Measurements from ENCODE around the gene SH3BGRL2.

Gene SH3BGRL2

GRCh38 chr6:79699606-79700005 is 68.5 kb downstream of the SH3BGRL2 start:
- no peak for DNase-seq (ENCODE audit: low spot score)

GRCh38 chr6:79702691-79703090 is 71.6 kb downstream of the SH3BGRL2 start:
- DNase-seq (ENCODE audit: low spot score), result no peak

- no peak for DNase-seq (ENCODE audit: low spot score)
These were observed 73.1 kb downstream of the SH3BGRL2 start for GRCh38 chr6:79704200-79704599.

GRCh38 chr6:79705456-79705995 is 74.4 kb downstream of the SH3BGRL2 start:
- DNase-seq (ENCODE audit: low spot score), result no peak

GRCh38 chr6:79706527-79706926 is 75.4 kb downstream of the SH3BGRL2 start:
- DNase-seq (ENCODE audit: low spot score), result no peak

- DNase-seq (ENCODE audit: low spot score), result no peak
These were observed 76.5 kb downstream of the SH3BGRL2 start for GRCh38 chr6:79707621-79708020.

GRCh38 chr6:79708095-79708791 is 77.1 kb downstream of the SH3BGRL2 start:
- DNase-seq (ENCODE audit: low spot score), result no peak

- no peak for DNase-seq (ENCODE audit: low spot score)
These were observed 79.0 kb downstream of the SH3BGRL2 start for GRCh38 chr6:79710127-79710526.

GRCh38 chr6:79711167-79711566 is 80.0 kb downstream of the SH3BGRL2 start:
- no peak for DNase-seq (ENCODE audit: low spot score)

- DNase-seq (ENCODE audit: low spot score), result no peak
These were observed 81.0 kb downstream of the SH3BGRL2 start for GRCh38 chr6:79712144-79712543.

GRCh38 chr6:79712616-79713135 is 81.5 kb downstream of the SH3BGRL2 start:
- DNase-seq (ENCODE audit: low spot score), result no peak

GRCh38 chr6:79713701-79714322 is 82.7 kb downstream of the SH3BGRL2 start:
- peak; percentile 34 for DNase-seq (ENCODE audit: low spot score)

- DNase-seq (ENCODE audit: low spot score), result no peak
These were observed 86.9 kb downstream of the SH3BGRL2 start for GRCh38 chr6:79717989-79718388.

GRCh38 chr6:79718509-79719247 is 87.5 kb downstream of the SH3BGRL2 start:
- no peak for DNase-seq (ENCODE audit: low spot score)

- DNase-seq (ENCODE audit: low spot score), result no peak
These were observed 88.3 kb downstream of the SH3BGRL2 start for GRCh38 chr6:79719248-79719960.

GRCh38 chr6:79724816-79725215 is 93.7 kb downstream of the SH3BGRL2 start:
- DNase-seq (ENCODE audit: low spot score), result no peak

GRCh38 chr6:79731471-79731870 is 100.3 kb downstream of the SH3BGRL2 start:
- no peak for DNase-seq (ENCODE audit: low spot score)

- no peak for DNase-seq (ENCODE audit: low spot score)
These were observed 102.3 kb downstream of the SH3BGRL2 start for GRCh38 chr6:79733388-79733787.

- DNase-seq (ENCODE audit: low spot score), result no peak
These were observed 103.2 kb downstream of the SH3BGRL2 start for GRCh38 chr6:79734374-79734773.

- DNase-seq (ENCODE audit: low spot score), result no peak
These were observed 104.1 kb downstream of the SH3BGRL2 start for GRCh38 chr6:79735183-79735582.

- peak; percentile 8 for DNase-seq (ENCODE audit: low spot score)
These were observed 106.0 kb downstream of the SH3BGRL2 start for GRCh38 chr6:79737172-79737571.

GRCh38 chr6:79742030-79742429 is 110.9 kb downstream of the SH3BGRL2 start:
- DNase-seq (ENCODE audit: low spot score), result no peak

All from HuH-7 (cell line).